Breast epithelium (tissue), 4 donors: Measurements from ENCODE around the gene STARD3NL. TPM values are rescaled to one million over a fixed set of nuclear protein-coding genes. Genes with fewer than 3 reads are reported as not detected.

Experiments
- DNase-seq, 2 donors: peaks; one replicate each; pipeline ENCODE4 v3.0.0-alpha.2; 2019; ENCODE audit warnings: low spot score in 2 of 2
- H3K27ac ChIP-seq, 2 donors: fragments of 200-600 bp; sonication (generic) in 1 of 2; one replicate each; pipeline ENCODE4 v1.5.1; 2016 to 2019; ENCODE audit warnings: mild to moderate bottlenecking in 1 of 2
- H3K27me3 ChIP-seq, 2 donors: fragments of 200-600 bp; sonication (generic) in 1 of 2; one replicate each; pipeline versions ENCODE4 v1.5.1 to v1.6.0; 2017 to 2019; ENCODE audit warnings: control low read depth in 1 of 2, mild to moderate bottlenecking in 1 of 2
- H3K36me3 ChIP-seq: fragments of 200-600 bp; one replicate; pipeline ENCODE4 v1.5.1; 2019
- H3K4me1 ChIP-seq, 2 donors: fragments of 200-600 bp; sonication (generic); one replicate each; pipeline ENCODE4 v1.5.1; 2016 to 2019; ENCODE audit warnings: control low read depth in 1 of 2
- H3K4me3 ChIP-seq, 3 donors: fragments of 200-600 bp; sonication (generic); 1 replicate in 2 of 3; 2 replicates in 1 of 3; pipeline ENCODE4 v1.5.1; 2016 to 2019; ENCODE audit warnings: mild to moderate bottlenecking in 3 of 3, moderate library complexity in 2 of 3
- H3K9me3 ChIP-seq, 2 donors: fragments of 200-600 bp; sonication (generic) in 1 of 2; one replicate each; pipeline ENCODE4 v1.5.1; 2016 to 2019; ENCODE audit warnings: control low read depth in 1 of 2
- POLR2A ChIP-seq: fragments of 450-650 bp; IDR thresholded peaks from one replicate; pipeline ENCODE4 v1.6.1; 2016; ENCODE audit warnings: antibody characterized with exemption, mild to moderate bottlenecking, moderate library complexity
- POLR2AphosphoS5 ChIP-seq, 3 donors: sonication (generic); formaldehyde crosslinking; IDR thresholded peaks; one replicate each; pipeline ENCODE4 v1.6.1; 2017; ENCODE audit warnings: antibody characterized with exemption in 3 of 3
- intact Hi-C: fragments of 100-400 bp; cut with DNase I; formaldehyde crosslinking; loops from one replicate; pipeline ENCODE4 v1.15.1; 2023; ENCODE audit warnings: low total_unique reads
- total RNA-seq, 3 donors: library from RNA; depleted of rRNA; stranded (reverse); fragments of >200 nt; gene quantifications; one replicate each; pipeline ENCODE4 v1.1.0, GENCODE V29; 2016
- TF ChIP-seq, protein P1 (sequence below), 3 donors: fragments of 450-650 bp; IDR thresholded peaks; one replicate each; pipeline ENCODE4 v1.5.1; 2016 to 2017; ENCODE audit warnings: antibody characterized with exemption in 3 of 3, mild to moderate bottlenecking in 3 of 3, moderate library complexity in 3 of 3

The STARD3NL gene
- total RNA-seq, 3 donors from 2014 or later, result 36.8 to 42.9 (median 42.6) TPM

DNA sequence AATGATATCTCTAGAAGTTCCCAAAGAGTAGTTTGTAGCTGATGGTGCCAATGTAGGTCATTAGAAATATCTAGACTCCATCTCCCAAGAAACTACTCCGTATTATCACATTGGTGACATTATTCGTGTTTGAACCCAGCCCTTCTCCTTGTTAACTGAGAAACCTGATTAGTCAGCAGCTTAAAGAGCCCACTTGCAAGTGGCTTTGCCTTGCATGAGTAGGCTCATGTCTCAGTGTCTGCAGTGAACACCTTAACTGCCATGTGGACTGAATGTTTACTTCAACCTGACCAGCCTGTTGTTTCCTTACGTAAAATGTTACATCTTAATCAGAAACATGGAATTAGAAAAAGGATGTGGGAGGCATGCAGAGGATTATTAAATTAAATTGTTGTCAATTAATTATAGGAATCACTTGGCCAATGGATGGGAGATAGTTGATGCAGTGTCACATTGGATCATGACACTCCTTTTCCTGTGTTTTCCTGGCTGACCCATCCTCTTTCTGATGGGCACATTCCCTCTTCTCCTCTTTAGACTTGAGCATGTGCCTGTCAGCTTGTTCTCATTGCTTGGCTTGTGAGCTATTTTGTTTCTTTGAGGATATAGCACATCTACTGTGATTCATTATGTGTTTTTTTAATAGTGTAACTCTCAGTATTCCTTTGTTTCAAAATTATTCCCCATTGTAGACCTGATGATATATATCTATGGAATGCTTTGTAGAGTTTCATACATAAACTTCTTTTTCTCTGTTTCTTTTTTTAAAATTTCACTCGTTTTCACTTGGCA is 18.0 kb downstream of the STARD3NL start:
- no peak overlapping the region for H3K27ac ChIP-seq
- TF ChIP-seq, protein P1, sequence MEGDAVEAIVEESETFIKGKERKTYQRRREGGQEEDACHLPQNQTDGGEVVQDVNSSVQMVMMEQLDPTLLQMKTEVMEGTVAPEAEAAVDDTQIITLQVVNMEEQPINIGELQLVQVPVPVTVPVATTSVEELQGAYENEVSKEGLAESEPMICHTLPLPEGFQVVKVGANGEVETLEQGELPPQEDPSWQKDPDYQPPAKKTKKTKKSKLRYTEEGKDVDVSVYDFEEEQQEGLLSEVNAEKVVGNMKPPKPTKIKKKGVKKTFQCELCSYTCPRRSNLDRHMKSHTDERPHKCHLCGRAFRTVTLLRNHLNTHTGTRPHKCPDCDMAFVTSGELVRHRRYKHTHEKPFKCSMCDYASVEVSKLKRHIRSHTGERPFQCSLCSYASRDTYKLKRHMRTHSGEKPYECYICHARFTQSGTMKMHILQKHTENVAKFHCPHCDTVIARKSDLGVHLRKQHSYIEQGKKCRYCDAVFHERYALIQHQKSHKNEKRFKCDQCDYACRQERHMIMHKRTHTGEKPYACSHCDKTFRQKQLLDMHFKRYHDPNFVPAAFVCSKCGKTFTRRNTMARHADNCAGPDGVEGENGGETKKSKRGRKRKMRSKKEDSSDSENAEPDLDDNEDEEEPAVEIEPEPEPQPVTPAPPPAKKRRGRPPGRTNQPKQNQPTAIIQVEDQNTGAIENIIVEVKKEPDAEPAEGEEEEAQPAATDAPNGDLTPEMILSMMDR (IDR thresholded peaks at IDR 0.05), result no peak
- TF ChIP-seq POLR2AphosphoS5 (IDR thresholded peaks at IDR 0.05), result no peak
- TF ChIP-seq POLR2A, result no peak
- no peaks in the 10 kb centered on the region for H3K36me3 ChIP-seq
- H3K4me3 ChIP-seq, result no peak overlapping the region
- intact Hi-C loops, result no loop called here
- peaks cover 0 to 7% of the 10 kb centered on the region in 2 donors for H3K4me1 ChIP-seq
- DNase-seq, result no peak
- no peaks in the 10 kb centered on the region for H3K27me3 ChIP-seq
- H3K9me3 ChIP-seq, result peaks cover 0 to 8% of the 10 kb centered on the region in 2 donors

GRCh38 chr7:38198366-38198765 is 20.3 kb downstream of the STARD3NL start:
- H3K9me3 ChIP-seq, result no peaks in the 10 kb centered on the region
- TF ChIP-seq POLR2A (no peak), POLR2AphosphoS5 (IDR thresholded peaks at IDR 0.05) (no peak)
- TF ChIP-seq, protein P1 (IDR thresholded peaks at IDR 0.05), result no peak
- peaks cover 0 to 7% of the 10 kb centered on the region in 2 donors for H3K4me1 ChIP-seq
- H3K36me3 ChIP-seq, result no peaks in the 10 kb centered on the region
- H3K4me3 ChIP-seq, result no peak overlapping the region
- no peak for DNase-seq
- intact Hi-C loops, result no loop called here
- no peak overlapping the region for H3K27ac ChIP-seq
- no peaks in the 10 kb centered on the region for H3K27me3 ChIP-seq

- Histone ChIP-seq H3K4me3 (no peak overlapping the region), H3K4me1 (peaks cover 0 to 7% of the 10 kb centered on the region in 2 donors), H3K27ac (no peak overlapping the region), H3K27me3 (no peaks in the 10 kb centered on the region), H3K9me3 (no peaks in the 10 kb centered on the region), H3K36me3 (no peaks in the 10 kb centered on the region)
- TF ChIP-seq POLR2A, result no peak
- no peak for TF ChIP-seq POLR2AphosphoS5 (IDR thresholded peaks at IDR 0.05)
- TF ChIP-seq, protein P1 (IDR thresholded peaks at IDR 0.05), result no peak
- intact Hi-C loops, result no loop called here
- no peak for DNase-seq
Observed at GRCh38 chr7:38199154-38199553, 21.1 kb downstream of the STARD3NL start.

GRCh38 chr7:38199782-38200181 is 21.7 kb downstream of the STARD3NL start:
- Histone ChIP-seq H3K9me3 (no peaks in the 10 kb centered on the region), H3K27me3 (no peaks in the 10 kb centered on the region), H3K4me3 (no peak overlapping the region), H3K27ac (no peak overlapping the region), H3K36me3 (no peaks in the 10 kb centered on the region), H3K4me1 (peaks cover 0 to 7% of the 10 kb centered on the region in 2 donors)
- no peak for DNase-seq
- no peak for TF ChIP-seq POLR2A
- TF ChIP-seq, protein P1 (IDR thresholded peaks at IDR 0.05), result no peak
- TF ChIP-seq POLR2AphosphoS5 (IDR thresholded peaks at IDR 0.05), result no peak
- intact Hi-C loops, result no loop called here

DNA sequence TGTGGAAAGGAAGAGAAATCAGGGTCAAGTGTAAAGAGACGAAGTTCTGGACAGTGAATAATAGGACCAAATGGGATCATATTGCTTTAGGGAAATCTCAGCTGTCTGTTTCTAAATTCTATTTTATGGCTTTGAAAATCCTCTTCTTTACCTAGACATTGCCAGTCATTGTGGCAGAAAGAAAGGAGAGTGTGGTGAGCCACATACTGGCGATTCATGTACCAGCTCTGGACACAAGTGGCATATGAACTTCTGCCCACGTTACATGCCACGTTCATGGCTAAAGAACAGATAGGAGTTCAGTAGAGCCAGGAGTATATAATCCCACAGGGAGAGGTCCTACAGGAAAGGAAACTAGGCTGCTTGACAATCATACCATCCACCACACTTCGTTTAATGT is 28.0 kb downstream of the STARD3NL start:
- TF ChIP-seq, protein P1 (IDR thresholded peaks at IDR 0.05), result no peak
- TF ChIP-seq POLR2AphosphoS5 (IDR thresholded peaks at IDR 0.05), result no peak
- no peak for TF ChIP-seq POLR2A
- H3K36me3 ChIP-seq, result no peaks in the 10 kb centered on the region

More for the DNA sequence above, 28.0 kb downstream of the STARD3NL start:
- H3K9me3 ChIP-seq, result no peaks in the 10 kb centered on the region
- H3K27me3 ChIP-seq, result no peaks in the 10 kb centered on the region
- DNase-seq, result no peak
- H3K27ac ChIP-seq, result no peak overlapping the region
- no peaks in the 10 kb centered on the region for H3K4me1 ChIP-seq
- intact Hi-C loops, result no loop called here
- H3K4me3 ChIP-seq, result no peak overlapping the region
